K562 (cell line): ENCODE data around the gene MRPS18B. TPM values are rescaled to one million over a fixed set of nuclear protein-coding genes. Genes with fewer than 3 reads are reported as not detected.

ENCODE experiments used
- ESRRA ChIP-seq: fragments of 450-650 bp; IDR thresholded peaks from 2 replicates; pipeline ENCODE4 v1.6.1; 2014; ENCODE audit warnings: low read depth, mild to moderate bottlenecking, moderate library complexity, borderline replicate concordance
- FOXA3 ChIP-seq, 2 experiments: fragments of 450-650 bp in 1 of 2; sonication (generic) in 1 of 2; formaldehyde crosslinking; IDR thresholded peaks in 1 of 2; conservative IDR thresholded peaks in 1 of 2; 2 replicates each; pipeline versions ENCODE4 v1.4.0 to v1.8.0; 2020 to 2022; ENCODE audit warnings: mild to moderate bottlenecking in 2 of 2, missing genetic modification reagents in 1 of 2
- FOXK1 ChIP-seq: sonication (generic); formaldehyde crosslinking; IDR thresholded peaks from 2 replicates; pipeline ENCODE4 v1.8.0; 2022; ENCODE audit warnings: missing genetic modification reagents, mild to moderate bottlenecking, borderline replicate concordance
- FOXO4 ChIP-seq: fragments of 450-650 bp; formaldehyde crosslinking; IDR thresholded peaks from 2 replicates; pipeline ENCODE4 v1.4.0; 2020; ENCODE audit warnings: mild to moderate bottlenecking, moderate library complexity
- HSF4 ChIP-seq: fragments of 250-450 bp; sonication (Bioruptor Pico); IDR thresholded peaks from 2 replicates; pipeline ENCODE4 v2.1.2; 2022; ENCODE audit warnings: mild to moderate bottlenecking, moderate library complexity, borderline replicate concordance
- JUNB ChIP-seq: fragments of 450-650 bp; formaldehyde crosslinking; conservative IDR thresholded peaks from 2 replicates; pipeline ENCODE4 v1.4.0; 2020; ENCODE audit warnings: mild to moderate bottlenecking
- KDM5B ChIP-seq: fragments of 200-600 bp; sonication (generic); IDR thresholded peaks from 2 replicates; pipeline ENCODE4 v1.6.1; 2012; ENCODE audit warnings: low read depth, mild to moderate bottlenecking, moderate library complexity, low read length, control low read depth, inconsistent platforms; ENCODE audit not compliant: insufficient replicate concordance
- NBN ChIP-seq: fragments of 450-650 bp; IDR thresholded peaks from 2 replicates; pipeline ENCODE4 v1.6.1; 2016; ENCODE audit warnings: low read depth, mild to moderate bottlenecking
- NCOA2 ChIP-seq, 2 experiments: fragments of 450-650 bp; IDR thresholded peaks; 2 replicates each; pipeline ENCODE4 v1.6.1; 2018; ENCODE audit warnings: mild to moderate bottlenecking in 2 of 2, moderate library complexity in 1 of 2; ENCODE audit not compliant: partially characterized antibody in 2 of 2
- NFE2 ChIP-seq: IDR thresholded peaks from 2 replicates; pipeline ENCODE4 v1.6.1; 2014; ENCODE audit warnings: antibody characterized with exemption, low read depth
- SREBF2 ChIP-seq: sonication (generic); formaldehyde crosslinking; IDR thresholded peaks from 2 replicates; pipeline ENCODE4 v1.4.0; 2020; ENCODE audit warnings: mild to moderate bottlenecking, missing genetic modification reagents
- ZNF407 ChIP-seq: fragments of 450-650 bp; IDR thresholded peaks from 2 replicates; pipeline ENCODE4 v1.6.1; 2016; ENCODE audit warnings: low read depth
- polyA plus RNA-seq, 8 experiments: library from polyadenylated mRNA; depleted of rRNA in 4 of 8; stranded (reverse) in 5 of 8; unstranded in 3 of 8; fragments of >200 nt; fragmentation: Nextera tagmentation in 2 of 8; fragmentation: Illumina TruSeq in 1 of 8; extraction: Ambion mirVana in 2 of 8; extraction: Trizol in 1 of 8; gene quantifications; 2 replicates each; pipeline versions ENCODE4 v1.2.1 to v1.2.3, GENCODE V29; 2011 to 2014; ENCODE audit warnings: inconsistent platforms in 1 of 8, missing spikeins in 1 of 8
- total RNA-seq, 7 experiments: library from RNA; depleted of rRNA in 6 of 7; stranded (reverse); fragments of >200 nt in 6 of 7; fragmentation: Illumina TruSeq in 2 of 7; extraction: Trizol in 2 of 7; gene quantifications; 2 replicates each; pipeline versions ENCODE4 v1.2.1 to v1.2.3, GENCODE V29; 2011 to 2021; ENCODE audit warnings: low replicate concordance in 1 of 7
- TF ChIP-seq, protein P1 (sequence below): IDR thresholded peaks from 2 replicates; pipeline ENCODE4 v1.6.1; 2011; ENCODE audit not compliant: insufficient read length; ENCODE audit errors: extremely low read depth
- TF ChIP-seq, protein P2 (sequence below), 2 experiments: fragments of 200-800 bp in 1 of 2; sonication (Bioruptor generic) in 1 of 2; sonication (generic) in 1 of 2; formaldehyde crosslinking in 1 of 2; IDR thresholded peaks in 1 of 2; conservative IDR thresholded peaks in 1 of 2; 2 replicates each; pipeline versions ENCODE4 v1.5.0 to v1.6.1; 2016 to 2020; ENCODE audit warnings: missing compliant biosample characterization in 1 of 2, missing genetic modification characterization in 1 of 2, missing genetic modification reagents in 1 of 2

Gene MRPS18B
- total and polyA plus RNA-seq, 9 of the 15 experiments (the other 6 are each of a cell fraction or from before 2014, with no cell fraction given) = 132 to 383 (median 178) TPM

- peak; percentile 87 for TF ChIP-seq ZNF407
- TF ChIP-seq FOXA3 (CRISPR knock-in tag; conservative IDR thresholded peaks at IDR 0.05 in 1 of 2, IDR thresholded peaks at IDR 0.05 in 1 of 2) = no peak
- peak; percentile 96 for TF ChIP-seq ESRRA
- peak; percentile 79 for TF ChIP-seq KDM5B
- TF ChIP-seq, protein P1, sequence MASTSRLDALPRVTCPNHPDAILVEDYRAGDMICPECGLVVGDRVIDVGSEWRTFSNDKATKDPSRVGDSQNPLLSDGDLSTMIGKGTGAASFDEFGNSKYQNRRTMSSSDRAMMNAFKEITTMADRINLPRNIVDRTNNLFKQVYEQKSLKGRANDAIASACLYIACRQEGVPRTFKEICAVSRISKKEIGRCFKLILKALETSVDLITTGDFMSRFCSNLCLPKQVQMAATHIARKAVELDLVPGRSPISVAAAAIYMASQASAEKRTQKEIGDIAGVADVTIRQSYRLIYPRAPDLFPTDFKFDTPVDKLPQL = peak; percentile 75
- peak; percentile 78; the same call in 1 of the 2 replicates for TF ChIP-seq FOXK1 (CRISPR knock-in tag)
- TF ChIP-seq NFE2 = 0 out of 2 replicates have a peak, but pooled peaks have one; percentile 12
- no peak for TF ChIP-seq SREBF2 (CRISPR knock-in tag)
- peak; percentile 85; the same call in 1 of the 2 replicates for TF ChIP-seq HSF4 (CRISPR knock-in tag)
- no peak for TF ChIP-seq JUNB (CRISPR knock-in tag)
- TF ChIP-seq FOXO4 = 0 out of 2 replicates have a peak, but pooled peaks have one; percentile 29
- TF ChIP-seq NBN = peak; percentile 77
- no peak for TF ChIP-seq NCOA2 (IDR thresholded peaks at IDR 0.05; ENCODE audit: partially characterized antibody in 2 of 2)
- TF ChIP-seq, protein P2, sequence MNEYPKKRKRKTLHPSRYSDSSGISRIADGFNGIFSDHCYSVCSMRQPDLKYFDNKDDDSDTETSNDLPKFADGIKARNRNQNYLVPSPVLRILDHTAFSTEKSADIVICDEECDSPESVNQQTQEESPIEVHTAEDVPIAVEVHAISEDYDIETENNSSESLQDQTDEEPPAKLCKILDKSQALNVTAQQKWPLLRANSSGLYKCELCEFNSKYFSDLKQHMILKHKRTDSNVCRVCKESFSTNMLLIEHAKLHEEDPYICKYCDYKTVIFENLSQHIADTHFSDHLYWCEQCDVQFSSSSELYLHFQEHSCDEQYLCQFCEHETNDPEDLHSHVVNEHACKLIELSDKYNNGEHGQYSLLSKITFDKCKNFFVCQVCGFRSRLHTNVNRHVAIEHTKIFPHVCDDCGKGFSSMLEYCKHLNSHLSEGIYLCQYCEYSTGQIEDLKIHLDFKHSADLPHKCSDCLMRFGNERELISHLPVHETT (CRISPR knock-in tag; conservative IDR thresholded peaks at IDR 0.05 in 1 of 2, IDR thresholded peaks at IDR 0.05 in 1 of 2) = peak in 1 of 2 experiments; percentile 91; a peak in 2 of 4 replicates
Observed at GRCh38 chr6:30617565-30618269, at the start of gene MRPS18B (continued).
